ENCODE data around the gene PRDM16.

DNA sequence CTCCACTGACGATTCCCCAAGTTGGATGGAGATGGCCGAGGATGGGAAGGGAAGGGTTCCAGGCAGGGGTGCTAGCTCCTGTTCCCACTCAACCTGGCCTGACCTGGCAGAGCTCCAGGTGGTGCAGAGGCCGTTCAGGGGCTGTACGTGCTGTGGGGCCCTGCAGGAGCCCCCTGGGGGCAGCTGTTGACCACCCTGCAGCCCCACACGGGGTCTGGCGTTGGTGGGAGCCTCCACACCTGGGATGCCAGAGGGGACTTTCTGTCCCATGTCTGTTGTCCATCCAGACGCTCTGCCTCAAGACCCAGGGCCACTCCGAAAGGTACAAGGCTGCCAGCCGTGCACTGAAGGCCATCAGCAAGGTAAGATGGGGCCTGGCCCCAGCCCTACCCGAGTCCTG lies 405.4 kb downstream of the PRDM16 start:
- TF ChIP-seq POLR2AphosphoS5 (IDR thresholded peaks at IDR 0.05) (no peak), POLR2A (IDR thresholded peaks at IDR 0.05) (no peak)
- TF ChIP-seq, protein P1, sequence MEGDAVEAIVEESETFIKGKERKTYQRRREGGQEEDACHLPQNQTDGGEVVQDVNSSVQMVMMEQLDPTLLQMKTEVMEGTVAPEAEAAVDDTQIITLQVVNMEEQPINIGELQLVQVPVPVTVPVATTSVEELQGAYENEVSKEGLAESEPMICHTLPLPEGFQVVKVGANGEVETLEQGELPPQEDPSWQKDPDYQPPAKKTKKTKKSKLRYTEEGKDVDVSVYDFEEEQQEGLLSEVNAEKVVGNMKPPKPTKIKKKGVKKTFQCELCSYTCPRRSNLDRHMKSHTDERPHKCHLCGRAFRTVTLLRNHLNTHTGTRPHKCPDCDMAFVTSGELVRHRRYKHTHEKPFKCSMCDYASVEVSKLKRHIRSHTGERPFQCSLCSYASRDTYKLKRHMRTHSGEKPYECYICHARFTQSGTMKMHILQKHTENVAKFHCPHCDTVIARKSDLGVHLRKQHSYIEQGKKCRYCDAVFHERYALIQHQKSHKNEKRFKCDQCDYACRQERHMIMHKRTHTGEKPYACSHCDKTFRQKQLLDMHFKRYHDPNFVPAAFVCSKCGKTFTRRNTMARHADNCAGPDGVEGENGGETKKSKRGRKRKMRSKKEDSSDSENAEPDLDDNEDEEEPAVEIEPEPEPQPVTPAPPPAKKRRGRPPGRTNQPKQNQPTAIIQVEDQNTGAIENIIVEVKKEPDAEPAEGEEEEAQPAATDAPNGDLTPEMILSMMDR (IDR thresholded peaks at IDR 0.05): no peak
